Stimulated activated CD8-positive, alpha-beta memory T cell treated with anti-CD3 and anti-CD28 coated beads, Interleukin-2, amount 100 ng/mL, for 1 hour (primary cell): Measurements from ENCODE around the gene DCTN2.
"Not testable (repeated sequence)": the region's sequence is repeated elsewhere in the genome, so short reads cannot be mapped to it uniquely, and the experiment has no call there.

ENCODE experiments used
- DNase-seq, 2 donors: peaks; one replicate each; pipeline ENCODE4 v3.0.0-alpha.2; 2020; ENCODE audit warnings: low read depth in 2 of 2

Gene DCTN2

DNA sequence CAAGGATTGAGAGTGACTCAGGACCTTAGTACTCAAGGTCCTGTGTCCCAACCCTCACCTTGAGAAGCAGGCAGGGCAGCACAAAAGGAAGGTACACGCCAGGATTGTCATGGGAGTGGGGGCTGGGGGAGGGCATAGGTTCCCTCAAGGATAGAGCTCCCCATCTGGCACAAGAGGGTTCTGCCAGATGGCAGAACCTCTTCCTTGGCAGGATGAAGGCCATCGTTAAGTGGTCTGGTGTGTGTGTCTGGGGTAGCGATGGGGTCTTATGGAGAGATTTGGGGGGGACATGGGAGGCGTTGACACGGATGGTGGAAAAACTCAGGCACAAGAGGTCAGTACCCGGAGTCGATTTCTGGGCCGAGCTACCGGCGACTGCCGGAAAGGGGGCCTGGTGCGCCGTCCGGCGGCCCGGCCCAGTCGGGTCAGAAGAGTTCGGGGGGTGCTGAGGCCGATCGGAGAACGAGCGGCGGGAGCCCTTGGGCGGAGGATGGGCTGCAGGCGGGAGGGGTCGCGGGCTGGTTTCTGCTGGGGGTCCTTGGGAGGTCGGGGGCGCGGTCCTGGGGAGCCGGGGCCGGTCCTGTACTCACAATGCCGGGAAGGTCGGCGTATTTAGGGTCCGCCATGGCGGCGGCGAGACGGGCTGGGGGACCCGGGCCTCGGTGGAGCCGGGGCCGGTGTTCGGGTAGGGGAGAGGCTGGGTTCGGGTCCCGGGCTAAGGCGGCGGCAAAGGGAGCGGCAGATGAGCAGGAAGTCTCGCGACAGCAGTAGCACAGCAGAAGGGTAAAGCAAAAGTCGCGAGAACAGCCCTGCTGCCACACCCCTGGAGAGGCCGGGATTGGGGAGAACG, at the start of gene DCTN2:
Gene DCTN2 (minus strand): TSS at position 755 of the 850 bp plus-strand sequence. CDS start 129 bp downstream, at position 626.
- peak; percentile 74 to 81 for DNase-seq

DNA sequence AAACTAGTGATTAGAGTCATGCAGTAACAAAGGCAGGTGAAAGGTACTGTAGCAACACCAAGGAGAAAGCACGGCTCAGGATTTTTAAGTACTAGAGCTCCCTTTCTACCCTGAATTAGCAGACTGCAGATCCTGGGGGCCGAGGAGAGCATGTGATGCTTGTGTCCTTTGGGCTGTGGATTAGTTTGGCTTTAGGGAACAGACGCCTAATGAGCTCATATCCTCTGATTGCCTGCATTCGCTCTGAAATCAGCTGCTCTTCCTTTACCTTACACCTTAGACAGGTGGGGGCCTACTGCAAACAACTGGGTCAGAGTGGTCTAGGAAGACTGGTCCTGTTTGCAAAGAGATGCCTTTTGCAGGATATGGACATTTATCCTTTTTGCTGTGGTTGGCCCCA, 46.2 kb upstream of the DCTN2 start:
- DNase-seq, result no peak

DNA sequence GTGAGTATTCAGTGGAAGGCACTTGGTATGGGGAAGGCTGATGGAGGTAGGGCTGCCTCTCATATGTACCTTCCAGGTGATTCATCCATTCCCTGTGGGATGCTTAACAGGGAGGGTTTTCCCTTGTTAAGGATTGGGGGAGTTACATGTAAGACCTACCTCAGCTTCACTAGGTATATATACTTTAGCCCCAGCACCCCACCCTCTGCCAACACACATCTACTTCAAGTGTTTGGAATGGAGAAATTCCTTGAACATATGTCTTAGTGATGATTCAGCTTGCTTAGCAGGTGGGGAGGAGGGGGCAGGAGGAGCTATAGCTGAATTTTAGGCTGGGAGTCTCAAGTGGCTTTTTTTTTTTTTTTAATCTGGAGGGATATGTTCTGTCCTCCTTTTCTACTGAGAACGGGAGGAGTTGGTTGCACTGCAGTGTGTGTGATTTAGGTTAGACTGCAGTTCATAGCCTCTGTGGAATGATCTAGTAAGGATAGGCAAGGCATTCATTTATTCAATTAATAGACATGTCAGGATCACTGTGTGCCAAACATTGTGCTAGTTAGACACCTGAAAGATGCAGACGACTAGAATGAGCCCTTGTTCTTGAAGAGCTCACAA, 45.7 kb upstream of the DCTN2 start:
- DNase-seq, result no peak

DNA sequence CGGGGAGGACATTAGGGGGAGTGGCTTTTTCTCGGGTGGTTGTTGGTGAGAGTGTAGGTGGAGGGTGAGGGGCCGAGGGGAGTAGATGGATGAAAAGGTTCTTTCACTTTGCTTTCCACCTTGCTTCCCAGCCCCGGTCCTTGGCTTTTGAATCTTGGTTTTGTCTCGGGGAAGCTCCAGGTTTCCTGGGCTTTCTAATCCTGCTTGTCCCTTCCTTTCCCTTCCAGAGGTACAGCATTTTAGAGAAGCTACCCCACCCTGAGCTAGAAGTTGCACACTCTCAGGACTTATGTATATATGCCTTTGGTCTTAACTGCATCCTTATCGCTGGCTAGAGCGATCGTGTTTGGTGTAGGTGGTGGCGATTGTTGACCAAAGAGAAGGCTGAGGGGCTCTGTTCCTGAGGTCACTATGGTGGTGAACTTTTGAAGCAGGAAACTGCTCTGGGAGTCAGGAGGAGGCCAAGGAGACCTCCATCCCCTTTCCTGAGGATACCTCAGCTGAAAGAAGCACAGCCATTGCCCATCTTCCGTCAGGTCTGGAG, 44.9 kb upstream of the DCTN2 start:
- no peak for DNase-seq

DNA sequence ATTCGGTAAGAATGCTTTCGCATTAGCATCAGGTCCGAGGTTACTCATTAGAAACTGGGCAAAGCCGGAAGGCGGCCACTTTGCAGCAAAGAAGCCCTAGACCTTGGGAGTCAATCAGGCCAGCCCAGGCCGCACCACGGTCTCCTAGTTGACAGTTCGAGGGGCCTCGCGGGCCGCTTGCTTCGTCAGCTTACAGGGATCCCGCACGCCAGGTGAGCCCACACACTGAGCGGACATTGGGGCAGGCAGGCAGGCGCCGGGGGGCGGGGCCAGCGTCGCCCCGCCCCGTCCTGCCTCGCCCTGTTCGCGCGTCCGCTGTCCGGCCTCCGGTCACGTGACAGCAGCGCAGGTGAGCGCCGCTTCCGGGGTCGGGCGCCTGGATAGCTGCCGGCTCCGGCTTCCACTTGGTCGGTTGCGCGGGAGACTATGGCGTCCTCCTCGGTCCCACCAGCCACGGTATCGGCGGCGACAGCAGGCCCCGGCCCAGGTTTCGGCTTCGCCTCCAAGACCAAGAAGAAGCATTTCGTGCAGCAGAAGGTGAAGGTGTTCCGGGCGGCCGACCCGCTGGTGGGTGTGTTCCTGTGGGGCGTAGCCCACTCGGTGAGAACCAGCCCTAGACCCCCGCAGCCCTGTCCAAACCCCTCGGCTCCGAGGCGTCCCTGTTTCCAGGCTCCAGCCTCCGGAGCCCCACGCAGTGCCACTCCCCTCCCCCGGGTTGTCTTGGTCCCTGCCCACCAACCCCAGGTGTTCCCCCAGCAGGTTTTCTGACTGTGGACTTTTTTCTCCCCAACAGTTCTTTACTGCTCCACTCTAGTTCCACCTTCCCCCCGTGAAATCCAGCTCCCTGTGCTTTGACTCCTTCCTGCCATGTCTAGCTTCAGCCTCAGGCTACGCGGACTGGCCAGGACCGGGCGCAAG, 44.1 kb upstream of the DCTN2 start, which contains the start of gene PIP4K2C:
Gene PIP4K2C (plus strand): TSS at position 329 of the 918 bp plus-strand sequence. CDS start 98 bp downstream, at position 427.
- DNase-seq, result peak; percentile 50 to 60

DNA sequence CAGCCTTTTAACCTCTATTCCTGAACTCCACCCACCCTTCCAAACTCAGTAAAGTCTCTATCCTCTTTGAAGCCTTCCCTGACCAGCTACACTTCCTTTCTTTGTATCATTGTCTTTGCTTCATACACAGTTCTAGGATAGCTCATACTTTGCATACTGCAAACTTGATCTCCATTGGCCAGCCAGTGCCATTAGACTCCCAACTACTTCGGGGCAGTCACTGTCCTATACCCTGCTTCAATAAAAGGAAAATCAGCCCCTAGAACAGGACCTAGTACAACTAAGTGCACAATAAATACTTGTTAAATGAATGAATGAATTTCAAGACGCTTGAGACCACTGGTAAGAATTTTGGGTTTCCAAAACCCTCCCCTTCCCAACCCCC, 43.5 kb upstream of the DCTN2 start:
- no peak for DNase-seq

DNA sequence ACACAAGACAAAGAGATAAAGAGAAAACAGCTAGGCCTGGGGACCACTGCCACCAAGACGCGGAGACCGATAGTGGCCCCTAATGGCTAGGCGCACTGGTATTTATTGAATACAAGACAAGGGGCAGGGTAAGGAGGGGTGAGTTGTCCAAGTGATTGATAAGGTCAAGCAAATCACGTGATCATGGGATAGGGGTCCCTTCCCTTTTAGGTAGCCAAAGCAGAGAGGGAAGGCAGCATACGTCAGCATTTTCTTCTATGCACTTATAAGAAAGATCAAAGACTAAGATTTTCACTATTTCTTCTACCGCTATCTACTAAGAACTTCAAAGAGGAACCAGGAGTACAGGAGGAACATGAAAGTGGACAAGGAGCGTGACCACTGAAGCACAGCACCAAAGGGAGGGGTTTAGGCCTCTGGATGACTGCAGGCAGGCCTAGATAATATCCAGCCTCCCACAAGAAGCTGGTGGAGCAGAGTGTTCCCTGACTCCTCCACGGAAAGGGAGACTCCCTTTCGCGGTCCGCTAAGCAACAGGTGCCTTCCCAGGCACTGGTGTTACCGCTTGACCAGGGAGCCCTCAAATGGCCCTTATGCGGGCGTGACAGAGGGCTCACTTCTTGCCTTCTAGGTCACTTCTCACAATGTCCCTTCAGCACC, 42.1 kb upstream of the DCTN2 start:
- not testable (repeated sequence) for DNase-seq

DNA sequence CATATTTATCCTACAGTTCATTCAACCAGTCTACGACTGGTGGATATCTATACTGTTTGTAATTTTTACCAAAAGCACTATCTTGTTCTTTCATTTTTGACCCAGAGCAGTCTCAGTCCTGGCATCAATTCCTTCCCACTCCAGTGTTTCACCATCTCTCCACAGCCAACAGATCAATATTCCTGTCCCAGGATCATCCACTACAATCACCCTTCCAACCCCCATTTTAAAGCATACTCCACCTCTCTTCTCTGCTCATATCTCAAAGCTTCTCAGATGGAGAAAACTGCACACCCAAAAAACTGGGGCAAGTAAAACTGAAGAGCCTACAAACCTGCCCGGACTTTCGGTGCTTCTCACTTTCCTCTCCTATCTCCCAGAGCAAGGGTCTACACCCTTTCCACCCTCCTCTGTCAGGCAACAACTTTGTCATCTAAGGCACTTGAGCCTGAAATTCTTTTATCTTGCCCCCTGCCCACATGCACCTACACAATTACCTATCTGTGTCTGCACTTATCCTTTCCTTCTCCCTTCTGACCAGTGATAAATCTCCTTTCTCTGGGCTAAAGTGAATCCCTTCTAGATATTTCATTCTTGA, 39.9 kb upstream of the DCTN2 start:
- DNase-seq, result no peak

DNA sequence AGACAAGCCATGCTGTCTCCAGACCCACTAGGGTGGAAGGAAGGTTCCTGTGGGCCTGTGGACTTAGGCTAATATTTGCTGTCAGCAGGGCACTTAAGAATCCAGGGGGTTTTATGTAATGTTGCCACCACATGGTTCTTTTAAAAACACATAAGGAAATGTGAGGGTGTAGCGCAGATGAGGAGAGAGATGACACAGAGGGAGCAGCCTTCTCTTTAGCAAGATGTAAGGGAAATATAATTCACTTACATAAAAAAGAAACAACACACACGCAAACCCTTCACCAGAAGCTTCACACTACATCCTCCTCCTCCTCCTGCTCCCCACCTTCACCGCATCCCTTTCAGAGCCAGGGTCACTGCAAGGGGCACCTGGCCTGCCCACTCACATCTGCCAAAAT, 39.1 kb upstream of the DCTN2 start:
- DNase-seq, result no peak

DNA sequence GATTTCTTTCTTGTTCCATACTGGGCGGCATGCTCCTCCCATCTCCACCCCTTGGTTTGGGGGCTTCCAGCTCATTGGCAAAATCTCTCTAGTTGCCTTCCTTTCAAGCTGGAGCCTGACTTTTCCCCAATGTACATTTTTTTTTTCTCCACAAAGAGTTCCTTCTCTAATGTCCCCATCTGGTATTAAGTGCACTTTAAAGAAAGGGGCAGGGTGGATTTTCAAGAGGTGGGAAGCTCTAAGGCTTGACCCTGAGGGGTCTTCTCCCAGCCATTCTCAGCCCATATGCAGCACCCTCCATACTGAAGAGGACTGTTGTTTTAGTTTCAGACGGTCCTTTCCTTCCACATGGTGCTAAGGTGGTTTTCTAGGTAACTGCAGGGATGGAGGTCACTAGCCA, 38.2 kb upstream of the DCTN2 start:
- no peak for DNase-seq

DNA sequence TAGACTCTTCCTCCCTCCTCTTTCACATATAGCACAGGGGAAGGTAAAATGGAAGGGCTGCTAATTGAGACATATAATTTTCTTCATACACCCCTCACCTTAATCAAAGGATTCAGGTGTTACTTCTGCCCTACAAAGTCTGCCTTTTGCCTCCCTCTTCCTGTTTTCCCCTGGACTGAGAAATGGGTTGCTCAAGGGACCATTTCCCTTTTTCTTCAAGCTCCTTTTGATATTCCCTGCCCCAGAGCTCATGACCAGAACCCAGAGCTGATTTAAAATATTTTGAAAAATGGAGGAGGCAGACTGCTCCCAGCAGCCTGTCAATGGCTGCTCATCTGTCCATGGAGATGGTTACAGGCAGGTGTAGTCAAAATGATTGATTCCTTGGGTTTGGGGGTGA, 37.7 kb upstream of the DCTN2 start:
- no peak for DNase-seq

DNA sequence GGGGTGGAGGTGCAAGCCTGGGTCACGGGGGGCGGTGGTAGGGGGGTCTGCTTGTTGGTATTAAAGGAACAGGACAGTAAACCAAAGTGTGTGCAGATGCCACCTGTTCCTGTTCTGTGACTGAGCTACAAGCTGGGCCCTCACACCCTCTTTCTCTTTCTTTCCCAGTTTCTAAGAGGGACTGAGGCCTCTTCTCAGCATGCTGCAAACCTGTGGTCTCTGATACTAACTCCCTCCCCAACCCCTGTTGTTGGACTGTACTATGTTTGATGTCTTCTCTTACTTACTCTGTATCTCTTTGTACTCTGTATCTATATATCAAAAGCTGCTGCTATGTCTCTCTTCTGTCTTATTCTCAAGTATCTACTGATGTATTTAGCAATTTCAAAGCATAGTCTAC, 37.1 kb upstream of the DCTN2 start:
- no peak for DNase-seq

DNA sequence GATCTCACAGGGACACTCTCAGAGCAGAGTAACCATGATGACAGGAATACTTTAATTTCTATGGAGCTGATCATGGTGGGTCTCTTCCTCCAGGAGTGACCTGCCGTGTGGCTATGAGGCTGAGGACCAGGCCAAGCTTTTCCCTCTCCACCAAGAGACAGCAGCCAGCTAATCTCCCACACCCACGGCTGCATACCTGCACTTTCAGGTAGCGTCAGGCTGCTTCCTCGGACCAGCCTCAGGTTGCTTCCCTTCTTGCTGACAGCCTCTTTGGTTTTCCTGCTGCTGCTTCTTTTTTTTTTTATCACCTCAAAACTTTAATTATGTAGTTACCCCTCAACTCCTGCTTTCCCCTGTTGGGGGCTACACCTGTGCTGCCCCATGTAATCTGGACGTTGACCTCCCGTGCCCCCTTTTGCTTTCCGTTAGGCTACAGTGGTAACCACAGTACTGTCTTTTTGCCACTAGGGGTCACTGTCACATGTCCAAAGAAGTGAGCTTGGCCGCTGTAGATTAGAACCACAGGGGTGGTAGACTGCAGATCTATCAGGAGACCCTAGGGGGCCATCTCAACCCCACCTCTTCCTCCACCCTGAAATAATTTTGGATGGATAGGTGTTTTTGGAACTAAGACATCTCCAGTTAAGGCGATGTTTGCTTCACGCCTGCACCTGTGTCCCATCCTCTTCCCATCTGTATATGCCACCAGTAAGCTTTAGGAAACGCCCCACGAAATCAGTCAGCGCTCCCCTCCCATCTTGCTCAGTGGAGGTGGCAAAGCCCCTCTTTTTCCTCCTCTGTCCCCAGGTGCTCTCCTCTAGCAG, 36.2 kb upstream of the DCTN2 start:
- peak; percentile 38 to 40 for DNase-seq

DNA sequence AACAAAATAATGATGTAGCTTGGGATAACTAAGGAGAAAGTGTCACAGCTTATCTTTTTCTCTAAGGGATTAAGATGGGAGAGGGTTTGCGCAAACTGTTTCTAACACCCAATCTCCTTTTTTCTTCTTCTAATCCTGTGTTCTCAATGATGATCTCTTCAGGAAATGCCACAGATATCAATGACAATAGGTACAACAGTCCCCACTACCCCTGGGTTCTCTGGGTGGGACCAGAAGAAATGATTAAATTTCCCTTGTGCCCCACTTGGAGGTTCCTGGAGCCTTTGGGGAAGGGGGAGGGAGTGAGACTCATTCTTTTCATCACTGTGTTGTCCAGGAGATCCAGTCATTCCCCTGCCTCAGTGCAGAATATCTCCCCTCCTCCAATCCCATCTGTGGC, 35.4 kb upstream of the DCTN2 start:
- DNase-seq, result no peak

DNA sequence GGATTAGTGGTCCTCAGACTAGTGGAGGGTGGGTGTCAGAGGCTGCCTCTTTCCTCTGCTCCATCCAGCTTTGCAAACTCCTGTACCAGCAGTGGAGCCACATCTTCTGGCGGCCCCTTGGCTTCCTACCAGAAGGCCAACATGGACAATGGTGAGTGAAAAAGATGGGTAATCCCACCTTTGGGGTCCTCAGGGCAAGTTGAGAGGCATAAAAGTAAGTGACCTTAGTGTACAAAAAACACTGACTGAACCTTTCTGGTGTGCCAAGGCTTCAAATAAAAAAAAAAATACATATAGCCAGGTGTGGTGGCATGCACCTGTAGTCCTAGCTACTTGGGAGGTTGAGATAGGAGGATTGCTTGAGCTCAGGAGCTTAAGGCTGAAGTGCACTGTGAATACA, 34.8 kb upstream of the DCTN2 start:
- DNase-seq, result no peak

DNA sequence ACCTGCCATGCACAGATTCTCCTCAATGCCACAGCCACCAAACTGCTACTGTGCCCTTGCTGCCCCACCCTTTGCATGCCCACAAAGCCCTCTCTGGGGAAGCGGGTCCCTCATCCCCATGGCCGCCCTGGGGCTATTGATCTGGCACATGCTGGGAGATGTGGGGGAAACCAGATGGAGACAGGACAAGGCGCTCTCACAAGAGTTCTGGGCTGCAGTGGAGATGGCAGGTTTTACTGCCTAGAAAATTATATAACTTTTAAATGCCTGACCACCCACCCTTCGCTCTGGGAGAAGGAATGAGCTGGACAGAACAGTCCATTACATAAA, 33.4 kb upstream of the DCTN2 start:
- no peak for DNase-seq

DNA sequence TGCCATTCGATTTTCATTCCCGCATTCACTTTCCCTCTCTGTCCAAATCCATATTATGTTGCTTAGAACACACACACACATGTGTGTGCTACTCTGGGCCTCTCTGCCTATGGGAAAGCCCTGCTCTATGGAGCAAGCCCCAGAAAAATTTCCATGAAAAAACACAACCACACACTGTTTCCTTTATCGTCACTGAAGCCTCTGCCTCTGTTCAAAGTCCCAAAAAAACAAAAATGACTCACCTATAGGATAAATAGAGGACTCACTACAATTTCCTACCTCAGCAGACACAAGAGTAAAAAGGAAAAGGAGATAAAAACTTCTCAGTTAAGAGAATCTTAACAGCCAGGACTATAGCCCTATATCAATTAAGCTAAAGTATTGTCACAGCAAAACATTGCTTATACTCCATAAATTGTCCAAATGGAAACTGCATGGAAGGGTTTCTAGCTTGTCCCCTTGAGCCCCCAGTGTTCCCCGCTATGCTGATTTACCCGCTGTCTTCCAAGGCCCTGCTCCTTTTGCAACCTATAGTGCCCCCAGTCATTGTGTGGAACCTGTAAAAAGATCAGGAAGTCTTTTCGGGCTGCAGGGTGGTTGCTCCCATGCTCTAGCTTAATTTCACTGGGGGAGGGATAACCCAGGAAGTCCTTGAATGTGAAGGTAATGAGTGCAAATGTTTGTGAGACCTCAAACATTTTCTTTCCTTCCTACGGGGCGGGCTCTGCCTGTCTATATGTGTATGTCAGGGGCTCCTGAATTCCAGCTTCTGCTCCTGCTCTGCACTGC, 32.9 kb upstream of the DCTN2 start:
- no peak for DNase-seq

DNA sequence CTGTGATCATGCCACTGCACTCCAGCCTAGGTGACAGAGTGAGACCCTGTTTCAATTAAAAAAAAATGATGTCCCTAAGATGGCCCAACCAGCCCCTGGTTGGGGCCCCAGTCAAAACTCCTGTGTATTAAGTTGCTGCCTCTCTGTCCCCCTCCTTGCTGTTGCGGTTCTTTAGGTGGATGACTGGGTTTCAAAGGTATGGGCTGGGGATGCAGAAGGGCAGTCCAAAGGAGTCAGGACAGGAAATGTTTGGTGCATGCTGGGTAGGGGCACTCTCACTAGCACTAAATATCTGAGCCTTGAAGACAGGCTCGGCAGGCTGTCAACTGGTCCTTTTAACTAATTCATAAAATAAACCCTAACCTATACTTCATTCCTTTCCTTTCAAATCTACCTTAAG, 32.0 kb upstream of the DCTN2 start:
- no peak for DNase-seq

DNA sequence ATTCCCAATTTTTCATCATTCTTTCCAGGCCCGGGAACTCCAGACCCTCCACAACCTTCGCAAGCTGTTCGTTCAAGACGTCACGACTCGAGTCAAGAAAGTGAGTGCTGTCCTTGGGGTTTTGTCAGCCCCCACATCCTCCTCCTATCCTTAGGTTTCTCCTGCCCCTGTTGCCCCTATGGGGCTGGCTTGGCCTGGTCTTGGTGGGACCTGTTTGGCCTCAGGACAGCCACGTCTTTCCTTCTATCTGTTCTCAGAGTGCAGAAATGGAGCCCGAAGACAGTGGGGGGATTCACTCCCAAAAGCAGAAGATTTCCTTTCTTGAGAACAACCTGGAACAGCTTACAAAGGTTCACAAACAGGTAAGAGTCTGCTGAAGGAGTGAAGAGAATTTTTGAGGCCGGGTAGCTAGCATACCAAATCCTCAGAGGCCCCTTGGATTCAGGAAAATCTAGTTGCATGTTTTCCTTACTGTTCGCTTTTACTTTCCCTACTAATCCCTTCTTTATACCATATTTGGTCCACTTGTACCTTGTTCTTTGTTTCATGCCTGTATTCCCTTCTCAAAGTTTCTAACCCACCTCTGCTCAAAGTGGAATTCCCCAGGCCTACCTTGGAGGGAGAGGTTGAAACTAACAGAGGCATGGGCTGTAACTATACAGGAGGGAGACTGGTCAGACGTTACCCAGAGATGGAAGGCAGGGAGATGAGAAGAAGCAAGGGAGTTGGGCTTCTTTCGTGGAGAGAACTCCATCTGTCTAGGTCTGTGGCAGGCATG, 31.2 kb upstream of the DCTN2 start:
- no peak for DNase-seq
